HG02870 (cell line): ENCODE results near the gene STRBP.

Experiments used
- ATAC-seq: cut with Tn5 transposase; IDR thresholded peaks from one replicate; pipeline ENCODE4 v1.9.1; 2021; ENCODE audit warnings: mild to moderate bottlenecking, moderate library complexity; ENCODE audit not compliant: unreplicated experiment

Gene STRBP

GRCh38 chr9:123104807-123105206, 163.6 kb downstream of the STRBP start:
- no peak for ATAC-seq

DNA sequence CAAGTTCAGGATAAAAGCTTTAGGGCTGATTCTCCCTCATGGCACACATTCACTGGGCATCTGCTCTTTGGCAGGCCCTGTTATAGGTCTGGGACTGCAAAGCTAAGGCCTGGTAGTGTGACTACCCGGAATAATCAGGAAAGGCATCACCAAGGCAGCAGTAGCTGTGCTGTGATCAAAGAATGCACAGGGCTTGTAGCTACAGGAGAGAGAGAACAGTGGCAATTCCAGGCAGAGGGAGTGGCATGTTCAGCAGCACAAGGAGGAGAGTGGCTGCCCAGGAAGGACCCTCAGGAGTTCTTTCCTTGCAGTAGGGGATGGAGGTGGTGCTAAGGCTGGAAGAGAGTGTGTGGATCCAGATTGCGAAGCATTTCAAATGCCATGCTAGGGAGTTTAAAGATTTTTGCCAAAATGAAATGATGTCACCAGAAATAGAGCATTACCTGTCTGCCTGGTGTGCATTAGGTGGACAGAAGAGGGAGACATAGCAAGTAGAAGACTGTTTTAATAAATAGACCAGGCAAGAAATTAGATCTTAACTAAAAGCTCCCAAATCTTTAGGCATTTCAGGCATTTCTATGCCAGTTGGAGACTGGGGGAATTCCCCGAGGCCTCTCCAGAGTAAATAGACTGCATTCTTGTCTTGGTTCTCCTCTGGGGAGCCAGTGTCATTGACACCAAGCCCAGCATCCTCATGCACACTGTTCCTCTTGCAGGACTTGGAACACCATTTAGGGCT, 165.8 kb downstream of the STRBP start:
- ATAC-seq = no peak

DNA sequence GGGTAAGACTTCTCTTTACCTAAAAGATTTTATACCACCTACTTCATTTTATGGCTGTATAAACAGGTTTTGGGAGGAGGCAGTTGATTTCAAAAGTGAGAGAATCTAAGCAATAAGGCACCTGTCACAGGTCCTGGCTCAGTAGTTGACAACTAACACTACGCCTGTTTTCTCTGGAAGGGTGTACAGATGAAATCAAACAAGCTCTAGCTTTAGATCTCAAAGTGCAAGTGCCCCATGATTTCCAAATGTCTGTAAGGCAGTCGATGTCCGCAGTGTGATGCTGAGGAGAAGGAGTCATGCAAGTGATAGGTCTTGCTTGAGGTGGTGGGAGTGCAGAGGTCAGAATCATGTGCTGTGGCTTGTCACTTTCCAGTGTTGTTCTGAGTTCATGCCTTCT, 168.8 kb downstream of the STRBP start:
- no peak for ATAC-seq

GRCh38 chr9:123099042-123099441, 169.3 kb downstream of the STRBP start:
- ATAC-seq = no peak

DNA sequence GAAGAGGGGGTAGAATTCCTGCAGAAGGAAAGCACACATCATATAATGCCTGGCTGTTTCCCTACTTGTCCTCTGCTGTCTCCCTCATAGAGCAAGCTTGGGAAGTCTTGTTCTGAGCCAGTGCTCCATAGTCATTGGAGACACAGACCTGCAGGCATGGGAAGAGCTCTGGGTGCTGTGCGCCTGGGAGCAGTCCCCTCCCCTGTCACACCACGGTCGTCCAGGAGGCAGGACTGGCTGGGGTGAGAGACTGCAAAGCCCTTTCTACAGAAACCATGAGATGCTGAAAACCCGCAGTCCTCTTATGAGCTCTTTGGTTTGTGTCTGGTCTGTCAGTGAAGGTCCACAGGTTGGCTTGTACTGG, 170.3 kb downstream of the STRBP start:
- ATAC-seq = no peak

GRCh38 chr9:123097430-123098095, 170.8 kb downstream of the STRBP start:
- ATAC-seq = no peak

GRCh38 chr9:123096987-123097386, 171.4 kb downstream of the STRBP start:
- ATAC-seq = no peak

DNA sequence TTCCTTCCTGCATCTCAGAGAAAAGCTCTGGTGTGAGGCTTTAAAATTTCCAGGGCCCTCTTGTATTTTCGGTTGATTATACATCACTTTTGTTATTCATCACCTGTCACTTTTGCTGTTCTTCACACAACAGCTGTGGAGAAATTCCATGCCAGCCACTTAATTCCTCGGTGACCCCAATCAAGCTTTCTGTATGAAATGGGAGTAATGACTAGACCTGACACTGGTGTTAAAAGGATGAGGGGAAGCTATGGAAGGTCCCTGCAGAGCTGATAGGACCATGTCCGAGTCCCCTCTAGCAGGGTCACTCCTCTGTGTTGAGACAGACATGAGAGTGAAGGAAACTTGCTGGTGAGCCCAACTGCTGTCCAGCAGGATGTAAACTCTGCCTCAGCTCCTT, 175.2 kb downstream of the STRBP start:
- no peak for ATAC-seq

DNA sequence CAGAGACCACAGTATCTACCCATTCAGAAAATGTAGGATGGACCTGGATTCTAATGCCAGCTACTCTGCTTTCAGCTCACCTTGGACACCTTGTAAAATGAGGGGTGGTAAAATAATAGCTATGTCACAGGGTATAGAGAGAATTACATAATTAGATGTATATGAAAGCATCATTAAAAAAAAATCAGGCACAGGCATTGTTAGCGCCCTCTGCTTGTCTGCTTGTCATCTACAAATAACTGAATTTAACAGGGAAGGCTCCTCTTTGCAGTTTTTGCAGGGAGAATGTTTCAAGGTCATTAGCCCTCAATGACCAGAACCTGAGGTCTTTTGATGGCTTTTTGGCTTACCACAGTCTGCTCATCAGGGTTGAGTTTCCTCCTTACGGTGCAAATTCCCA, 176.9 kb downstream of the STRBP start:
- ATAC-seq = no peak

DNA sequence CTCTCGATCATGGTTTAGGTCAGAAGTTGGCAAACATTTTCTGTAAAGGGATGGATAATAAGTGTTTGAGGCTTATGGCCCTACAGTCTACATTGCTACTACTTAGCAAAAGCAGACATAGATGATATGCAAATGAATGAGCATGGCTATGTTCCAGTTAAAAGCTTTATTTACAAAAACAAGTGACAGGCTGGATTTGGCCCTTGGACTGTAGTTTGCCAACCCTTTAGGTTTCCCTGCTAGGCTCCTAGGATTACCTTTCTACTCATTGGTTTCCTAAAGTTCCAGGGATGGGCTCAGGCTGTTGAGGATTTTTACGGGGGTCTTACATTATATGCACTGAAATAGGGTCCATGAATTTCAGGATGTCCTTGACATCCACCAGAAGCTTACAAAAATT, 177.4 kb downstream of the STRBP start:
- ATAC-seq = no peak

DNA sequence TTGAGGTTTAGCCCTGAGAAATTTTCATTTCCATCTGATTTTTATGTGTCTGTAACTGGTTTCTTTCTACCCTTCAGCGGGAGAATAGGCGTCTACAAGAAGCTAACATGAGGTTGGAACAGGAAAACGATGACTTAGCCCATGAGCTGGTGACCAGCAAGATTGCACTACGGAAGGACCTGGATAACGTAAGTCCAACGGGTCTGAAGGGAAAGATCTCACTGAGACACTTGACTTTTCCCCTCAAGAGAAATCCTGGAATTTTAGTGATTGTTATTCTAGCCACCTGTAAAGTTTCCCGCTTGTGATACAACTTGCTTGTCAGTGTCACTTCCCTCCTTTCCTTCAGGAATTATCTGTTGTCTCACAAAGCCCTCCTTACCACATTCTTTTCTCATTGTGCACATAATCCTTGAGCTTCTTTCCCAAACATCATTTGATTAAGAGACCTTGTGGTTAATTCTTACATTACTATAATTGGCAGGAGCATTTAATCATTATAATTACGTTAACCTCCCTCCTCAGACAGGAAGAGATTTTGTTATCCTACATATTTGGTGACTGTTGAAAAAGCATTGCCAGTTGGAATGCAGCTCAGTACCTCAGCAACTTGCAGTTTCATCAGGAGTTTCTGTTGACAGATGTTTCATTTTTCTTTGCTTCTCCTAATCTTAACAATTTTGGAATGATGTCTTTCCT, 178.0 kb downstream of the STRBP start:
- no peak for ATAC-seq

DNA sequence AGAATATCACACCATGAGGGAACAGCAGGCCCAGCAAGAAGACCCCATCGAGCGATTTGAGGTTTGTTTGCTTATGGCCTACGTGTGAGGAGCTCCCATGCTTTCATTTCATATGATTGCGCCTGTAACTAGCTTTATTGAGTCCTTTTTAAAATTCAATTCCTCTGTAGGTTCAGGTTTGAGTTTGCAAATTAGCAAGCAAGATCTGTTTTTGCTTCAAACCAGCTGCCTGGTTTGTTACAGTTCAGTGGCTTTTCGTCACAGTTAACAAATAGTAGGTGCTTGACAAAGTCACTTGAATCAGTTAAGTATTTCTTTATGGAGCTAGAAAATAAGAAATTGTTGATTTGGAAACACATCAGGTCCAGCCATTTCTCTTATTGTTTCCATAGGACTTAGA, 178.6 kb downstream of the STRBP start:
- no peak for ATAC-seq

GRCh38 chr9:123089040-123089439, 179.3 kb downstream of the STRBP start:
- ATAC-seq = no peak

GRCh38 chr9:123087359-123087888, 181.0 kb downstream of the STRBP start:
- no peak for ATAC-seq

GRCh38 chr9:123085916-123086315, 182.5 kb downstream of the STRBP start:
- ATAC-seq = no peak

DNA sequence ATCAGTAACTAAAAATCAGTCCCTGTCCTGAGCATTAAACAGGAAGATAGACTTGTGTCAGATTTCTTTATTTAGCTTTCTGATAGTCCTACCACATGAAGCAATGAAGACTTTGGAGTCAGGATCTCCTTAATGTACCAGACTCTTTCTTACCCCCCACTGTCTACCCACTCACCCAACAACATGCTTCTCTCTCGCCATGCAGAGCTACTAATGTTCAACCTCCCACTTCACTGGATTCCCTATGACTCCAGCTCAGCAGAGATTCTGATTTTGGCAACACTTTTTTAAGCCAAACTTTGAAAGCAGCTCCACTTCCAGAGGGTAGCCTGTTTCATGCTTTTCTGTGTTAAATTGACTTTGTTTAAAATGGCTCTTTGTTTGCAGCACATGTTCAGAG, 184.1 kb downstream of the STRBP start:
- no peak for ATAC-seq

GRCh38 chr9:123083680-123084079, 184.7 kb downstream of the STRBP start:
- no peak for ATAC-seq

GRCh38 chr9:123081824-123082223, 186.6 kb downstream of the STRBP start:
- no peak for ATAC-seq

GRCh38 chr9:123080444-123080843, 187.9 kb downstream of the STRBP start:
- ATAC-seq = no peak

DNA sequence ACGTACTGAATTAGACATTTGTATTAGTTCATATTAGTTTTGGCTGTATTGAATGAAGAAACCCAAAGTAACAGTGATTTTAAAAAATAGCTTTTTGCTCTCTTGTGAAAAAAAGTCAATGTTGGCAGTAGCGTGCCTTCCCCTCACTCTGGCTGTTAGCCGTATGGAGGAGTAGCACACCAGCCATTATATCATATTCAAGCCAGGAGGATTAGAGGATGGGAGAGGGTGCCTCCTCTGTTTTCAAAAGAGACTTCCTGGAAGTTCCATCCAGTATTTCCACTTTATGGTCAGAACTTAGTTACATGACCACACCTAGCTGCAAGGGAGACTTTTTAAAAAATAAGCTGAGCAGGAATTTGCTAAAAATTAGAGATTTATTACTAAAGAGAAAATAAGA, 193.8 kb downstream of the STRBP start:
- ATAC-seq = no peak

DNA sequence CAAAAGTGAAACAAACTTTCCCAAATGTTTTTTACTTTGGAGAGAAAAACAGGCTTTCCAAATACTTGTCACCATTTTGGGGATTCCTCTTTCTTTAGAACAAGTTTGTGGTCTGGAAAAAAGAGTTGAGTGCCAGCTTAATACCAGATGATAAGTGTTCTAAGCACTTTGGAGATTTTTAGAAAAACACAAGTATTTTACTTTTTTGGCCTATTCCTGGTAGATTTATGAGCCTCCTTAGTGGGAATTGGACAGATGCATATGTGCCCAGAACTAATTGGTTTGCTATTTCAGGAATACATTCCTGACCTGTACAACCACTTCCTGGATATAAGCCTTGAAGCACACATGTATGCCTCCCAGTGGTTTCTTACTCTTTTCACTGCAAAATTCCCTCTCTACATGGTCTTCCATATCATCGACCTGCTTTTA, 194.4 kb downstream of the STRBP start:
- no peak for ATAC-seq

GRCh38 chr9:123073441-123073840, 194.9 kb downstream of the STRBP start:
- ATAC-seq = no peak
